Naive B cell (primary cell): ENCODE results near the gene PPARA. TPM values are rescaled to one million over a fixed set of nuclear protein-coding genes. Genes with fewer than 3 reads are reported as not detected.
A peak's percentile ranks its signal among the peaks of the same experiment; 100 is the strongest.

ENCODE experiments used
- ATAC-seq, 2 donors: fragments of 150-1000 bp; cut with Tn5 transposase; 2 replicates each; pipeline ENCODE4 v1.10.0; 2021; ENCODE audit warnings: low read depth in 2 of 2, mild to moderate bottlenecking in 2 of 2, moderate library complexity in 2 of 2
- DNase-seq: peaks from one replicate; pipeline ENCODE4 v3.0.0; 2022
- H3K27ac Mint-ChIP-seq, 6 donors: one replicate each; pipeline ENCODE4 v1.8.0; 2020 to 2022; ENCODE audit warnings: mild to moderate bottlenecking in 6 of 6, mixed read lengths in 6 of 6, moderate library complexity in 5 of 6, inconsistent platforms in 2 of 6
- H3K27me3 Mint-ChIP-seq, 3 donors: one replicate each; pipeline ENCODE4 v1.8.0; 2021 to 2022; ENCODE audit warnings: mixed read lengths in 3 of 3, mild to moderate bottlenecking in 1 of 3
- H3K36me3 Mint-ChIP-seq, 2 donors: one replicate each; pipeline ENCODE4 v1.8.0; 2020 to 2022; ENCODE audit warnings: mixed read lengths in 2 of 2, inconsistent platforms in 1 of 2, mild to moderate bottlenecking in 1 of 2
- H3K4me1 Mint-ChIP-seq, 3 donors: one replicate each; pipeline ENCODE4 v1.8.0; 2020 to 2022; ENCODE audit warnings: mixed read lengths in 3 of 3, inconsistent platforms in 1 of 3, mild to moderate bottlenecking in 1 of 3, moderate library complexity in 1 of 3
- H3K4me3 Mint-ChIP-seq, 8 donors: one replicate each; pipeline ENCODE4 v1.8.0; 2020 to 2022; ENCODE audit warnings: mild to moderate bottlenecking in 8 of 8, mixed read lengths in 8 of 8, moderate library complexity in 8 of 8, inconsistent platforms in 2 of 8
- H3K9me3 Mint-ChIP-seq, 7 donors: one replicate each; pipeline ENCODE4 v1.8.0; 2020 to 2022; ENCODE audit warnings: mixed read lengths in 7 of 7, mild to moderate bottlenecking in 5 of 7, inconsistent platforms in 2 of 7, moderate library complexity in 1 of 7
- polyA plus RNA-seq, 6 donors: library from polyadenylated mRNA; unstranded; fragments of 300-500 nt; fragmentation: Illumina TruSeq; gene quantifications; one replicate each; pipeline ENCODE4 v1.2.3, GENCODE V29; 2021; ENCODE audit warnings: low read depth in 6 of 6

Gene PPARA
- polyA plus RNA-seq, 6 donors from 2014 or later: 4.6 to 10.8 (median 7.0) TPM

DNA sequence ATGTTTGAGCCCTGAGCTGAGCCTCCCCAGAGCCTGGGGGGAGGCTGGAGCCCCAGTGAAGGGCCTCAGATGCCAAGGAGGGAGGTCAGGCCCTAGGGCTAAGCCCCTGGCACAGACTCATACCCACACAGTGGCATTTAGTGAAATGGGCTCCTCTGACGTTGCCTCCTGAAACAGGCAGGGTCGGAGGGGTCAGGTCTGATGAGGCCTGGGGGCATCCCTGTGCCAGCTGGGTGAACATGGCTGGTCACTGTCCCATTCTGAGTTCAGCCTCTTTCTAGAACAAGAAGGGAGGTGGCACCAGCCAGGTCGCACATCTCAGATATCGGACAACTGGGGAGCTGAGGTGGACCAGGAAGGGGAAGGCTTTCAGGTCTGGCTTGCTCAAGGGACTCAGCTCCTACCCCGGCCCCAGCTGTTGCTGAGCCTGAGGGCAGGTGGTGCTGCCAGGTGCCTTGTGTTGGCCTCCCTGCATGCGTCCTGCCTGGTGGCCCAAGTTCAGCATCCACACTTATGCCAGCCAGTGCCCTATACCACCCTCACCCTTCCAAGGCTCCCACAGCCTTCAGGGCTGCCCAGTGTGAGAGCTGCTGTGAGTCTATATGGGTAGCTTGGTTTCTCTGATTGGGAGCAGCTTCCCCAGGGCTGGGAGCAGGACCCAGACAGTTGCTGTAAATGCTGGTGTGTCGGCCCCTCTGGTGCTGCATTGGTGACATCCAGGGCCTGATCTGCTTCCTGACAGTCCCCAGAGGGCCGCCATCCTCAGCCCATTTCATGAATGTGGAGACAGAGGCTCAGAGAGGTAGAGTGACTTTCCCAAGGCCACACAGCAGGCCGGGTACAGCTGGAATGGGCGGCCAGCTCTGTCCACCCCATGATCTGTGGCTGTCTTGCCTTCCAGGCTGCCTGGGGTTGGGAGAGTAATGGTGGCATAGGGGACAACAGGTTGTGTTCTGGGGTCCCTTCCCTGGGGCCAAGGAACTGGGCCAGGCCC lies 32.8 kb upstream of the PPARA start:
- ATAC-seq (no peak), DNase-seq (no peak)
- Mint-ChIP-seq H3K27me3 (no peaks in the 10 kb centered on the region), H3K27ac (no peak overlapping the region), H3K4me3 (no peak overlapping the region), H3K4me1 (peaks cover 0 to 10% (median 2%) of the 10 kb centered on the region in 3 donors), H3K9me3 (no peaks in the 10 kb centered on the region), H3K36me3 (no peaks in the 10 kb centered on the region)

DNA sequence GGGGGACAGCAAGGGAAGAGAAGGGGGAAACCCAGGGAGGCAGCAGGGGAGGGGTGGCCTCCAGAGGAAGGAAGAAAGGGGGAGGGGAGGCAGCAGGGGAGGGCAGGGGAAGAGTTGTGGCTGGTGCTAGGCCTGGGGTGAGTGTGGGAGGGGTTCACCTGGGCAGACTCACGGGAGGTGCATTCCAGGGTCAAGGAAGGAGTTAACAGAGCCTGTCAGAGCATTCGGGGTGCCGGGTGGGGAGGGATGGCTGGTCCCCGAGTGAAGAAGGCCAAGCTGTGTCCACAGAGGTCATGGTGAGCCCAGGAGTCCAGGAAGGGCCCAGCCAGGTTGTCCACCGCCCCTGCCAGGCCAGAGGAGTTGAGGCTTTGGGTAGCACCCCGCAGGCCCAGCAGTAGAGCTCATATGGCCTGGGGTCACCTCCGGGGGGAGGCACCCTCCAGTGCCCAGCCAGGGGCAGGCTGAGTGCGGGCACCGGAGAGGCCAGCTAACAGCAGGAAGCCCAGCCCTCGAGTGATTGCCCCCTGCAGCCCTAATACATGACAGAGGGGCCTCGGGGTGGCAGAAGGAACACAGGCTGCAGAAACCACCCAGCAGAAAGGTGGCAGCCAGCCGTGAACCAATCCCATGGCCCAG lies 31.1 kb upstream of the PPARA start:
- H3K4me1 Mint-ChIP-seq: peaks cover 0 to 10% (median 2%) of the 10 kb centered on the region in 3 donors
- no peaks in the 10 kb centered on the region for H3K9me3 Mint-ChIP-seq
- ATAC-seq (no peak), DNase-seq (no peak)
- H3K27ac Mint-ChIP-seq: no peak overlapping the region
- no peaks in the 10 kb centered on the region for H3K27me3 Mint-ChIP-seq
- H3K36me3 Mint-ChIP-seq: no peaks in the 10 kb centered on the region
- H3K4me3 Mint-ChIP-seq: no peak overlapping the region

DNA sequence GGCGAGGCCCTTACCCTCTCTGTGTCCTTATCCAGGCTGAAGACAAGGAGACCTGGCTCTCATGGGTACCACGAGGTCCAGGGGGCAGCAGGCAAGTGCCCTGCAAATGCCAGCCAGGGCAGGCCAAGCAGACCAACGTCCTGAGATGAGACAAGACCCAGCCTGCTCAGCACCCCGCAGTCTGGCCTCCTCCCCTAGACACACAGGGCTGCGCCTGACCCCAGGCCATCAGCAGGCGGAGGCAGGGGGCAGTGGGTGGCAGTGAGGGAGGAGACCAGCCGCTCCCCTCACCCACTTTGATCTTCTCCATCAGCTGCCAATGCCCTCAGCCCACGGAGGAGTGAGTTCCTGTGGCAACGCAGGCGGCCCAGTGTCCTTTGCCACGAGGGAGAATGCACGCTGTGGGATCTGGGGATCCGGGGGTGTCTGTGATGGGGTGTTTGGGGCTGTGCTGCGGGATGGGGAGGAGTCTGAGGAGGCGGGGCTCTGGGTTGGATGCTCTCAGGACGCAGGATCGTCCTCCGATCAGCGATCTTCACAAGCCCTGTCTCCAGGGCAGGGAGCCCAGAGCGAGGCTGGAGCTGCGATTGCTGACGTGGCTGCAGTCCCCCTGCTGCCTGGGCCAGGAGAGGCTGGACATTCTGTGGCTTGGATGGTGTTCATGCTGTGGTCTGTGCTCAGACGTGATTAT lies 30.5 kb upstream of the PPARA start:
- ATAC-seq: no peak
- Mint-ChIP-seq H3K27ac (peak overlapping the region in 1 of 6 donors; percentile 86), H3K4me3 (no peak overlapping the region), H3K9me3 (no peaks in the 10 kb centered on the region), H3K36me3 (no peaks in the 10 kb centered on the region), H3K27me3 (no peaks in the 10 kb centered on the region), H3K4me1 (peaks cover 0 to 8% (median 2%) of the 10 kb centered on the region in 3 donors)
- no peak for DNase-seq

DNA sequence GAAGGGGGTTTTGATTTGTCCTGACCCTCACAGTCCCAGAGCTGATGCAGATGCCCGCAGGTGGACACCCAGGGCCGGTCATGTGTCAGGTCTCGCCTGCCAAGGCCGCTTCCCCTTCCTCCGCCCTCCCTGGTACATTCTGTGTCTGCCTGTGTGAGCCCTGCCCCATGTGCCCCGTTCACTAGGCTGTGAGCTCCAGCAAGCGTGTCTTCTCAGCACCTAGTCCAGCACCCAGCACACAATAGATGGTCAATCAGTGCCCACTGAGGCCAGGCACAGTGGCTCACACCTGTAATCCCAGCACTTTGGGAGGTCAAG lies 29.9 kb upstream of the PPARA start:
- no peak overlapping the region for H3K27ac Mint-ChIP-seq
- H3K4me1 Mint-ChIP-seq: peaks cover 0 to 4% (median 2%) of the 10 kb centered on the region in 3 donors
- no peaks in the 10 kb centered on the region for H3K27me3 Mint-ChIP-seq
- no peaks in the 10 kb centered on the region for H3K9me3 Mint-ChIP-seq
- H3K36me3 Mint-ChIP-seq: no peaks in the 10 kb centered on the region
- no peak overlapping the region for H3K4me3 Mint-ChIP-seq
- DNase-seq (no peak), ATAC-seq (no peak)

DNA sequence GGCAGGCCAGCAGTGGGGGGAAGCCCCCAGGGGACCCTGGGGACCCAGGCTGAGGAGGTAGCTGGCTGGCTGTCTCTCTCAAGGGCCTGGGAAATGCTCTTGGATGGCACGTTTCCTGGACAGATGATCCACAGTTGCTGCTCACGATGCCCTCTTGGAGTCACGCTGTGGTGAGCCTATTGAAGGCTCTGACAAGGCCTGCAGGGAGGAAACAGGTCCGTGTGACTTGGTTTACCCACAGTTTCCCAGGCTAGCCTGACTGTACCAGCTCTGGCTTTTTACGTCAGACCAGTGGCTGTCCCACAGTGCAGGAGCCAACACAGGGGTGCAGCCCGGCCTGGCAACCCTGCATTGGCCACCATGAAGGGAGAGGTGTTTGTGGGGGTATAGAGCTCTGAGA lies 29.2 kb upstream of the PPARA start:
- peak overlapping the region in 1 of 6 donors; percentile 32 for H3K27ac Mint-ChIP-seq
- no peaks in the 10 kb centered on the region for H3K27me3 Mint-ChIP-seq
- ATAC-seq (no peak), DNase-seq (no peak)
- H3K4me1 Mint-ChIP-seq: peaks cover 0 to 4% (median 2%) of the 10 kb centered on the region in 3 donors
- H3K4me3 Mint-ChIP-seq: no peak overlapping the region
- no peaks in the 10 kb centered on the region for H3K36me3 Mint-ChIP-seq
- H3K9me3 Mint-ChIP-seq: no peaks in the 10 kb centered on the region

DNA sequence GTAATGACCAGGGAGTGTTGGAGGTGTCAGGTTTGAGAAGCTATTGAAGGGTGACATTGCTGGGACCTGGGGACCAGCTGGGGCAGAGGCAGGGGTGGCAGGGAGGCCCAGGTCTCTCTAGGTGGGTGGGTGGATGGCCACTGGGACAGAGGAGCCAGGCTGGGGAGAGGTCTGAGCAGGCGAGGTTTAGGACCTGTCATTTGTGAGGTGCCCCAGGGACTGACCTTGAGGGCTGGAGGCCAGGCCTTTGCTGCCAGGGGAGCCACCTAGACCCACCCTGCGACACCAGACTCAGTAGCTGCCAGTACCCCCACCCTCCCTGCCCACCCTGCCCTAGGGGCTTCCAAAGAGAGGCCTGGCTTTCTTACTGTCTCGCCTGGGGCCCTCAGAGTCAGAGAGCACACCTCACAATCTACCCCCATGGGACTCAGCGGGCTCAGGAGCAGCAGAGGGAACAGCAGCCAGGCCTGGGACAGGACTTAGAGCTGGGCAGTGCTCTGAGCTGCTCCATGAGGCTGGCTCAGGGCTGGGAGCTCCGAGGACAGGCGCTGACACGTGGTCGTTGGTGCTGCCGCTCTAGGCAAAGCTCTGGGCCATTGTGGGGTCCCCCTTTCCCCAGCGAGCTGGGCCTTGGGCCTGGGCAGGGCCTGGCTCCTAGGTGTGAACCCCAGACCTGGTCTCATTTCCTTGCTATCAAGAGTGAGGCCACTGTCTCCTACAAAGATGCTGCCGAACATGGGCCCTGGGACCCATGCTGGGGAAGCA lies 28.6 kb upstream of the PPARA start:
- Mint-ChIP-seq H3K9me3 (no peaks in the 10 kb centered on the region), H3K4me3 (no peak overlapping the region), H3K27ac (peak overlapping the region in 1 of 6 donors; percentile 29), H3K36me3 (no peaks in the 10 kb centered on the region), H3K4me1 (peaks cover 0 to 2% (median 2%) of the 10 kb centered on the region in 3 donors), H3K27me3 (no peaks in the 10 kb centered on the region)
- no peak for ATAC-seq
- no peak for DNase-seq

DNA sequence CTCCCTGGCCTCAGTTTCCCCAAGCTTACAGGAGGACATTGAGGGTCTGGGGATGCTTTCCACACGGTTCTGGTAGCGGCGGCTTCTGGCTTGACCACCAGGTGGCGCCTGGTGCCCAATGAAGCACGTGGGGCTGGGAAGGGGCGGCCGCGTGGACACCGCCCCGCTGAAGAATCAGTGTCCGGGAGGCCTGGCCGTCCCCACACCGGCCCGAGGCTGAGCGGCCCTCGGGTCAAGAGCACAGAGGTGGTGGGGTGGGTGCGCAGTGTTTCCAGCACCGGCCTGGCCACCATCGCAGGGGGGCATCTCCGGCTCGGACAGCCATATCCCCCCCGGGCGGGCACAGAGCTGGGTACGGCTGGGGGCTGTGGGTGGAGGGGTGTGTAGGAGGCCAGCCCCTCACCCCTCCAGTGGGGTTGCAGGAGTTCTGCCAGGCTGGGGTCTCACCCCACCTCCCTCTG lies 27.8 kb upstream of the PPARA start:
- H3K4me3 Mint-ChIP-seq: no peak overlapping the region
- no peak overlapping the region for H3K27ac Mint-ChIP-seq
- H3K36me3 Mint-ChIP-seq: no peaks in the 10 kb centered on the region
- peaks cover 0 to 5% (median 2%) of the 10 kb centered on the region in 3 donors for H3K4me1 Mint-ChIP-seq
- DNase-seq (peak; percentile 52), ATAC-seq (peak; percentile 77 to 84)
- no peaks in the 10 kb centered on the region for H3K27me3 Mint-ChIP-seq
- H3K9me3 Mint-ChIP-seq: no peaks in the 10 kb centered on the region

DNA sequence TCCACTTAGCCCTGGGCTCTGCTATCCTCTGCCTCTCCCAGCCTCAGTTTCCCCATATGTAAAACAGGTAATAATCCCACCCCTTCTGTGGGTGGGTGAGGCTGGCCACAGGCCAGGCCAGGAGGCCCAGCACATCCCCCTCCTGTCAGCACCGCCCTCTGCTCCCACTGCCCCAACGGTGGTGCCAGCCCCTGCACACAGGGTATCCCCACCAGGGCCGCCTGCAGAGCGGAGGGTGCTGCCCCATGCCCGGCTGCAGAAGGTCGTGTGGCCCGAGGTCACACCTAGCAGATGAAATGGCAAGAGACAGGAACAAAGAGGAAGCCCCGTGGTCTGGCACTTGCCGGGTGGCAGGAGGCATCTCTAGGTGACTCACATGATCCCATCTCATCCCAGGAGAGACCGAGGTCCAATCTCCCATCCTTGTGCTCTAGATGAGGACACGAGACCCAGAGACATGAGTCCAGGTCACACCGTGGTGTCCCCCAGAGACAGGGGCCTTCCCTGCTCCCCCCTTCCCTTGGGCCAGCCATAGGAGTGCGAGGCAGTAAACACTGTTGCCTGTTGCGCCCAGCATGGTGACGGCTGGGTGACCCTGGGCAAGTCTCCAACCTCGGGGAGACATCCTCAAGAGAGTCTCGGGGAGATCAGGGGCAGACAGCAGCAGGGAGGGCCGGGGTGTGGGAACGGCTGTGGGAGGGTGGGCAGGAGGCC lies 27.2 kb upstream of the PPARA start:
- Mint-ChIP-seq H3K9me3 (no peaks in the 10 kb centered on the region), H3K27ac (peak overlapping the region in 2 of 6 donors; percentile 37 to 84), H3K36me3 (no peaks in the 10 kb centered on the region), H3K4me1 (peaks cover 0 to 5% (median 2%) of the 10 kb centered on the region in 3 donors), H3K27me3 (no peaks in the 10 kb centered on the region), H3K4me3 (no peak overlapping the region)
- ATAC-seq (no peak), DNase-seq (no peak)

DNA sequence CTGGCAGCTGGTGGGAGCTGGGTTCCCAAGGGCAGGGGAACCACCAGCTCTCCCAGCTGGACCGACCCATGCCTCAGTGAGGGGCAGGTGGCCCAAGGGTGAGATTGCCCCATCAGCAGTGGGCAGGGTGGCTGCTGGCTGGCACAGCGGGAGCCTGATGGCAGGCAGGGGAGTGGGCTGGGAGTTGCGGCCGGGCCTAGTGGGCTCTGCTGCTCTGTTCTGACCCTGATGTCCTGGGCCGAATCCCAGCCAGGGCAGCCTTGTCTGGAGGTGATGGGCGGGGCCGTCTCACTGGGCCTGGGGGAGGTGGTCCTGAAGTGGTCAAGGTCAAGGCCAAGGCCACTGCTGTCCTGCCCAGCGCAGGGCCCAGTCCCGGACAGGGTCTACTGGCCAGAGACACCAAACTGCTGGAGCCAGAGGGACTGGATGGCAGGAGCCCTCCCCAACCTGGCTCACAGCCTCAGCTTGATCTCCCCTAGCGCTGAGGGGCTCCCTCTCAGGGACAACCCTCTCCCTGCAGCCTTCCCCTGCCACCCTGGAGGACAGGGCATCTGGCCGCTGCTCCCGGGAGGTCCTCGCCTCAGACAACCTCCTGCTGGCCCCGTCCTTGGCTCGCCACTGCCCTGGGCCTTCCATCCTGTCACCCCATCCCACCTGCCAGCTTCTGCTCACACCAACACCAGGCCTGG lies 26.5 kb upstream of the PPARA start:
- DNase-seq: no peak
- Mint-ChIP-seq H3K4me3 (no peak overlapping the region), H3K4me1 (peaks cover 2 to 9% (median 3%) of the 10 kb centered on the region in 3 donors), H3K27me3 (no peaks in the 10 kb centered on the region), H3K36me3 (no peaks in the 10 kb centered on the region), H3K9me3 (no peaks in the 10 kb centered on the region), H3K27ac (no peak overlapping the region)
- no peak for ATAC-seq

DNA sequence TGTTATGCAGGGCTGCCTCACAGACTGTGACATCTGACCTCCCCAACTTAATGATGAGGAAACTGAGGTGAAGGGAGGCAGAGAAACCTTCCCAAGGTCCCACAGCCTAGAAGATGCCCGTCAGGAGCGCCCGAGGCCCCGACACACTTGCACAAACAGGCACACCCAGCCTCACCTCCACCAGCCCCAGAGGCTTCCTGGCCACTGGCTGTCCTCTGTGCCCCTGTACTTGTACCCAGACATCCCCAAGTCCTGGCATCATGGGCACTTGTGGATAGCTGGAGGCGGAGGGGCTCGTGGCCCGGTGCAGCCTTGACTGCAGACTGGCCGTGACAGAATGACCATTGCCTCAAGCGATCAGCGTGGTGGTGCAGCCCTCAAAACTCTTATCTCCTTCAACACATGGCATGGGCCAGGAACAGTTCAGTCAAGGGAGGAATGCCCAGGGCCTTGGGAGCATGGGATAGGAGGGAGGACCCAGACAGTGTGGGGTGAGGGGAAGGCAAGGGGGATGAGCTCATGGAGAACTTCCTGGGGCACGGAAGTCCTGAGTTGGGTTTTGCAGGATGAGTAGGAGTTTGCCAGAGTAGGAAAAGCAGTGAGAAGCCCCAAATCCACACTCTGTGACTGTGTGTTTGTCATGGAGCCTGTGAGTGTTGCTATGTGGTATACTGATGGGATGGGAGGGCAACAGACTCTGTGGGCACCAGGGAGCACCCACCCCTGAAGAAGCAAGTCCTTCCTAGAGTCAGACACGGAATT lies 25.8 kb upstream of the PPARA start:
- no peaks in the 10 kb centered on the region for H3K9me3 Mint-ChIP-seq
- H3K27ac Mint-ChIP-seq: no peak overlapping the region
- DNase-seq (no peak), ATAC-seq (no peak)
- no peaks in the 10 kb centered on the region for H3K27me3 Mint-ChIP-seq
- H3K4me1 Mint-ChIP-seq: peaks cover 9 to 17% (median 10%) of the 10 kb centered on the region in 3 donors
- no peak overlapping the region for H3K4me3 Mint-ChIP-seq
- no peaks in the 10 kb centered on the region for H3K36me3 Mint-ChIP-seq

DNA sequence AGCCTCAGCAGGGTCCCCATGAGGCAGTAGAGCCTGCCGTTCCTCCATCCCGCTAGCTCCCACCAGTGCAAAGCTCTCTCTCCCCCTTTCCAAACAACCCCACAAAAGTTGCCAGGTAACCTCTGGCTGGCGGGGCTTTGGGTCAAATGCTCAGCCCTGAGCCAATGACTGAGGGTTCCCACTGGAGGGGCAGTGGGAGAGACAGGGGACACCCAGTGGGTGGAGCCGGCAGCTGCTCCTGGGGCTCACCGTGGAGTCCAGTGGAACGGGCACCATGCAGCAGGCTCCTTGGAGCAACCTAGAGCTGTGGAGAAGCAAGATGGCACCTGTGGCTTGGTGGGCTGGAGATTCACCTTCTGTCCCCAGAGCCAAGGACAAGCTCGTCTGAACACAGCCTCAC lies 25.0 kb upstream of the PPARA start:
- Mint-ChIP-seq H3K27ac (no peak overlapping the region), H3K36me3 (no peaks in the 10 kb centered on the region), H3K4me3 (no peak overlapping the region), H3K9me3 (no peaks in the 10 kb centered on the region), H3K27me3 (no peaks in the 10 kb centered on the region), H3K4me1 (peaks cover 16 to 24% (median 17%) of the 10 kb centered on the region in 3 donors)
- ATAC-seq (no peak), DNase-seq (no peak)
